Neuronal stem cell (in vitro differentiated cells): ENCODE measurements around the gene TMEM243.

Source experiments
- DNase-seq: peaks from one replicate; pipeline ENCODE4 v3.0.0-alpha.2; 2013; ENCODE audit warnings: low spot score
- H2AFZ ChIP-seq: one replicate; pipeline ENCODE4 v1.6.1; 2013; ENCODE audit warnings: mild to moderate bottlenecking, low read length, inconsistent platforms
- H2AK5ac ChIP-seq: 2 replicates; pipeline ENCODE4 v1.6.1; 2013; ENCODE audit warnings: low read depth, mild to moderate bottlenecking, inconsistent platforms, low read length, moderate library complexity, mixed read lengths
- H2BK120ac ChIP-seq: 2 replicates; pipeline ENCODE4 v1.6.1; 2013; ENCODE audit warnings: low read depth, mild to moderate bottlenecking, inconsistent platforms, low read length, moderate library complexity, mixed read lengths
- H2BK12ac ChIP-seq: one replicate; pipeline ENCODE4 v1.6.1; 2013; ENCODE audit warnings: low read length, inconsistent platforms
- H2BK15ac ChIP-seq: 2 replicates; pipeline ENCODE4 v1.6.1; 2013; ENCODE audit warnings: mild to moderate bottlenecking, low read length, inconsistent platforms, mixed read lengths
- H2BK5ac ChIP-seq: one replicate; pipeline ENCODE4 v1.6.1; 2013; ENCODE audit warnings: inconsistent platforms, mild to moderate bottlenecking, low read length, moderate library complexity
- H3K14ac ChIP-seq: one replicate; pipeline ENCODE4 v1.6.1; 2013; ENCODE audit warnings: low read length, inconsistent platforms
- H3K18ac ChIP-seq: 2 replicates; pipeline ENCODE4 v1.6.1; 2013; ENCODE audit warnings: low read length, inconsistent platforms
- H3K23ac ChIP-seq: 2 replicates; pipeline ENCODE4 v1.6.1; 2013; ENCODE audit warnings: low read depth, mild to moderate bottlenecking, mixed read lengths, low read length, inconsistent platforms; ENCODE audit not compliant: poor library complexity
- H3K27ac ChIP-seq: replicated peaks from 3 replicates; pipeline ENCODE4 v1.5.1; 2013; ENCODE audit warnings: low read length, inconsistent platforms
- H3K27me3 ChIP-seq, 3 experiments: 2 replicates each; pipeline ENCODE4 v1.6.1; 2013; ENCODE audit warnings: low read length in 3 of 3, mild to moderate bottlenecking in 2 of 3, inconsistent platforms in 1 of 3, low read depth in 1 of 3, mixed read lengths in 1 of 3, moderate library complexity in 1 of 3; ENCODE audit not compliant: control insufficient read depth in 3 of 3, insufficient read depth in 3 of 3
- H3K36me3 ChIP-seq, 2 donors: replicated peaks in 1 of 2; 2 replicates each; pipeline ENCODE4 v1.6.1; 2013; ENCODE audit warnings: low read length in 2 of 2; ENCODE audit not compliant: control insufficient read depth in 2 of 2, insufficient read depth in 2 of 2
- H3K4ac ChIP-seq: 2 replicates; pipeline ENCODE4 v1.6.1; 2013; ENCODE audit warnings: inconsistent platforms, mild to moderate bottlenecking, low read length, moderate library complexity
- H3K4me1 ChIP-seq, 2 donors: 1 replicate in 1 of 2; 2 replicates in 1 of 2; pipeline ENCODE4 v1.6.1; 2013; ENCODE audit warnings: low read length in 2 of 2, low read depth in 1 of 2; ENCODE audit not compliant: control insufficient read depth in 2 of 2, insufficient read depth in 1 of 2
- H3K4me2 ChIP-seq: one replicate; pipeline ENCODE4 v1.6.1; 2013; ENCODE audit warnings: mild to moderate bottlenecking, low read length, inconsistent platforms; ENCODE audit not compliant: insufficient read depth, poor library complexity, severe bottlenecking
- H3K4me3 ChIP-seq, 2 donors: 2 replicates each; pipeline ENCODE4 v1.5.1; 2013; ENCODE audit warnings: low read length in 2 of 2, mild to moderate bottlenecking in 2 of 2, inconsistent platforms in 1 of 2, moderate library complexity in 1 of 2
- H3K79me1 ChIP-seq: one replicate; pipeline ENCODE4 v1.6.1; 2013; ENCODE audit warnings: low read depth, mild to moderate bottlenecking, inconsistent platforms, low read length, moderate library complexity
- H3K9ac ChIP-seq: one replicate; pipeline ENCODE4 v1.6.1; 2013; ENCODE audit warnings: mild to moderate bottlenecking, low read depth, low read length, inconsistent platforms; ENCODE audit not compliant: poor library complexity
- H3K9me3 ChIP-seq, 2 donors: replicated peaks in 1 of 2; 2 replicates each; pipeline versions ENCODE3 to v1.6.1; 2013; ENCODE audit warnings: low read length in 2 of 2, mild to moderate bottlenecking in 2 of 2, inconsistent platforms in 1 of 2, low read depth in 1 of 2, mixed read lengths in 1 of 2, moderate library complexity in 1 of 2; ENCODE audit not compliant: control insufficient read depth in 2 of 2, insufficient read depth in 1 of 2
- H4K8ac ChIP-seq: one replicate; pipeline ENCODE4 v1.6.1; 2013; ENCODE audit warnings: low read depth, mild to moderate bottlenecking, inconsistent platforms, low read length, moderate library complexity
- H4K91ac ChIP-seq: one replicate; pipeline ENCODE4 v1.6.1; 2013; ENCODE audit warnings: low read length, low read depth, mild to moderate bottlenecking, inconsistent platforms; ENCODE audit not compliant: poor library complexity
- WGBS, 2 donors: extraction: QIAGEN DNeasy Blood & Tissue Kit; methylation state at CpG; one replicate each; pipeline ENCODE4 v1.1.7; 2013; ENCODE audit warnings: missing lambda C conversion rate in 2 of 2, mixed read lengths in 1 of 2; ENCODE audit not compliant: insufficient read length in 2 of 2, insufficient replicate concordance in 1 of 2; ENCODE audit errors: extremely low coverage in 2 of 2; 5-methylcytosine and 5-hydroxymethylcytosine counted together

The TMEM243 gene

DNA sequence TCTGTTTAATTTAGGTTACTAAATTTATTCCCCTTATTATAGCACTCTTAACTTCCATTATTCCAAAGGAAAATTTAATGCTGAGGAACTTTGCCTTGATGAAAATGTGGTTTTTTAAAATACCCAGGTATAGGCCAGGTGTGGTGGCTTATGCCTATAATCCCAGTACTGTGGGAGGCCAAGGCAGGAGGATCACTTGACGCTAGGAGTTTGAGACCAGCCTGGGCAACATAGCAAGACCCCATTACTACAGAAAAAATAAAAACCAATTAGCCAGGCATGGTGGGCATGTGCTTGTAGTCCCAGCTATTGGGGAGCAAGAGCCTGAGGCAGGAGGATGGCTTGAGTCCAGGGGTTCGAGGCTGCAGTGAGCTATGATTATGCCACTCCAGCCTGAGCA, 32.4 kb downstream of the TMEM243 start:
- Histone ChIP-seq H2BK15ac (no peak overlapping the region), H2AFZ (no peak overlapping the region), H3K9me3 (peaks cover 0 to 1% of the 10 kb centered on the region in 2 donors), H3K4me2 (no peak overlapping the region), H3K27me3 (no peaks in the 10 kb centered on the region), H3K4ac (no peak overlapping the region), H3K4me3 (no peak overlapping the region), H3K36me3 (peaks cover 25 to 100% of the 10 kb centered on the region in 2 donors), H2AK5ac (no peak overlapping the region), H3K23ac (no peak overlapping the region), H2BK5ac (no peak overlapping the region), H3K27ac (no peak overlapping the region), H3K79me1 (no peaks in the 10 kb centered on the region), H3K4me1 (no peaks in the 10 kb centered on the region), H3K9ac (no peak overlapping the region), H3K14ac (no peak overlapping the region), H4K8ac (no peak overlapping the region), H4K91ac (no peak overlapping the region), H3K18ac (no peak overlapping the region), H2BK12ac (no peak overlapping the region), H2BK120ac (no peak overlapping the region)
- WGBS, 2 donors, result no CpG with 5 or more reads among the region's 2 CpGs
- DNase-seq, result no peak

DNA sequence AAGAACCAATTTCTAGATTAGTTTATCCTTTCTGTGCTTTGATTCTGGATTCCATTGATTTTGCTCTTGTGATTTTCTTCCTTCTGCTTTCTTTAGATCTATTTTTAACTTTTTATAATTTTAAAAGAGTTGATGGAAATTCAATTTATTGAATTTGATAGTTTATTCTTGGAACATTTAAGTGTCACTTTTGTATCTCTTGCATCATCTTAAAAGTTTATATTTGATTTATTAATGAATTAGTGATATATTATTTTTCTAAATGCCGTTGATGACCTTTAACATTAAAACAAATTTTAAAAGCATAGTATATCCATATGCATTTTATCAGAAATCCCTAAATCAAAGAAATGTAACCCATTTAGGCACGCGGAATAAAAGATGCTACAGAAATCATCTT, 40.4 kb downstream of the TMEM243 start:
- no peak overlapping the region for H2BK15ac ChIP-seq
- H2BK5ac ChIP-seq, result no peak overlapping the region
- no peak overlapping the region for H3K4ac ChIP-seq
- no peak overlapping the region for H2AK5ac ChIP-seq
- no peak overlapping the region for H3K4me2 ChIP-seq
- no peak overlapping the region for H3K14ac ChIP-seq
- no peak overlapping the region for H2BK120ac ChIP-seq
- no peaks in the 10 kb centered on the region for H3K79me1 ChIP-seq
- H4K8ac ChIP-seq, result no peak overlapping the region
- no peak overlapping the region for H2AFZ ChIP-seq
- no peak for DNase-seq
- no peak overlapping the region for H3K9ac ChIP-seq
- peaks cover 13 to 100% of the 10 kb centered on the region in 2 donors for H3K36me3 ChIP-seq
- H3K9me3 ChIP-seq, result peaks cover 0 to 1% of the 10 kb centered on the region in 2 donors
- no peak overlapping the region for H2BK12ac ChIP-seq
- H3K4me3 ChIP-seq, result no peak overlapping the region
- no peak overlapping the region for H4K91ac ChIP-seq
- no peak overlapping the region for H3K23ac ChIP-seq
- H3K27me3 ChIP-seq, result no peaks in the 10 kb centered on the region
- H3K27ac ChIP-seq, result no peak overlapping the region
- no CpG with 5 or more reads among the region's 3 CpGs for WGBS, 2 donors
- no peaks in the 10 kb centered on the region for H3K4me1 ChIP-seq
- H3K18ac ChIP-seq, result no peak overlapping the region

DNA sequence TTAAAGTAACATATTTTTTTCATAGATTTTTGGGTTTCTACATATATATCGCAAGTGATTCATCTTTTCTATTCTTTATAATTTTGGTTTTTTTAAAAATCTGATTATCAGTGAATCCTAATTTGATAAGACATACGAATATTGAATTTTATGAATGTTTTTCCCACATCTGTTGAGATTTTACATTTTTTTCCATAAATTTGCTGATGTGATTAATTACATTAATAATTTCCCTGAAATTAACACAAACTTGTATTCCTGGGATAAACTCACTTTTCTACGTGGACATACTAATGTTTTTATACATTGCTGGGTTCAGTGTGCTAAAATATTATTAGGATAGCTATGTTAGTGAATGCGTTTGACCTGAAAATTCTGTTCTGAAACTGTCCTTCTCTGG, 41.2 kb downstream of the TMEM243 start:
- H3K27me3 ChIP-seq, result no peaks in the 10 kb centered on the region
- H3K14ac ChIP-seq, result no peak overlapping the region
- H4K91ac ChIP-seq, result no peak overlapping the region
- H2BK12ac ChIP-seq, result no peak overlapping the region
- H3K9me3 ChIP-seq, result peaks cover 0 to 1% of the 10 kb centered on the region in 2 donors
- no peak for DNase-seq
- no peaks in the 10 kb centered on the region for H3K79me1 ChIP-seq
- H3K9ac ChIP-seq, result no peak overlapping the region
- no peak overlapping the region for H2BK120ac ChIP-seq
- peaks cover 14 to 100% of the 10 kb centered on the region in 2 donors for H3K36me3 ChIP-seq
- H3K4me3 ChIP-seq, result no peak overlapping the region
- no peak overlapping the region for H2AFZ ChIP-seq
- no peak overlapping the region for H2BK15ac ChIP-seq
- H3K4me1 ChIP-seq, result no peaks in the 10 kb centered on the region
- WGBS, 2 donors, result no CpG with 5 or more reads among the region's 4 CpGs
- H3K23ac ChIP-seq, result no peak overlapping the region
- H2BK5ac ChIP-seq, result no peak overlapping the region
- H3K27ac ChIP-seq, result no peak overlapping the region
- no peak overlapping the region for H3K18ac ChIP-seq
- no peak overlapping the region for H4K8ac ChIP-seq
- no peak overlapping the region for H2AK5ac ChIP-seq
- no peak overlapping the region for H3K4me2 ChIP-seq
- H3K4ac ChIP-seq, result no peak overlapping the region

DNA sequence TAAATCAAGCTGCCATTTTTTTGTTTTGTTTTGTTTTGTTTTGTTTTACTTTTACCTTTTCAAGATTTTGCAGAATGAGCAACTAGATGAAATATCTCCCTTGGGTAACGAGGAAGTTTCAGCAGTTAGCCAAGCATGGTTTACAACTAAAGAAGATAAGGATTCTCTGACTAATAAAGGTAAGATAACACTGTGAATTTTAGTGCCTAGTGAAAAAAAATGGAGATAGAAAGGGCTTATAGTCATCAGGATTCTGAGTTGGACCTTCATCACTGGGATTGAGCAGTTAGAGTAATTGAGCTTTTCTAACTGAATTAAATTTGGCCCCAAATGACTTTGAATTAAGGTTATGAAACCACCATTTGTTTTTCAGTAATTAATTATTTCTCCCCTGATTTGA, 46.1 kb downstream of the TMEM243 start:
- Histone ChIP-seq H2BK5ac (no peak overlapping the region), H3K27me3 (no peaks in the 10 kb centered on the region), H2AFZ (no peak overlapping the region), H3K79me1 (no peaks in the 10 kb centered on the region), H3K4me2 (no peak overlapping the region), H2AK5ac (no peak overlapping the region), H3K4me3 (no peak overlapping the region), H3K36me3 (peaks cover 21 to 100% of the 10 kb centered on the region in 2 donors), H4K8ac (no peak overlapping the region), H3K9me3 (no peaks in the 10 kb centered on the region), H2BK120ac (no peak overlapping the region), H3K4me1 (no peaks in the 10 kb centered on the region), H3K23ac (no peak overlapping the region), H4K91ac (no peak overlapping the region), H3K4ac (no peak overlapping the region), H3K18ac (no peak overlapping the region), H2BK12ac (no peak overlapping the region), H3K14ac (no peak overlapping the region), H2BK15ac (no peak overlapping the region), H3K9ac (no peak overlapping the region), H3K27ac (no peak overlapping the region)
- WGBS, 2 donors, result no CpG with 5 or more reads among the region's 1 CpG
- DNase-seq, result no peak
